Suprapubic skin (tissue), 4 donors: ENCODE data around the gene PACSIN2.

Experiments
- CTCF ChIP-seq, 2 donors: fragments of 200-600 bp in 1 of 2; fragments of 450-650 bp in 1 of 2; sonication (generic) in 1 of 2; IDR thresholded peaks; one replicate each; pipeline ENCODE4 v1.5.1; 2016 to 2019; ENCODE audit warnings: antibody characterized with exemption in 2 of 2, mild to moderate bottlenecking in 1 of 2, moderate library complexity in 1 of 2
- EP300 ChIP-seq: sonication (generic); formaldehyde crosslinking; IDR thresholded peaks from one replicate; pipeline ENCODE4 v1.6.1; 2017; ENCODE audit warnings: antibody characterized with exemption
- POLR2A ChIP-seq, 2 donors: fragments of 450-650 bp; IDR thresholded peaks; one replicate each; pipeline ENCODE4 v1.6.1; 2017; ENCODE audit warnings: antibody characterized with exemption in 2 of 2, mild to moderate bottlenecking in 2 of 2, moderate library complexity in 2 of 2
- POLR2AphosphoS5 ChIP-seq, 3 donors: sonication (generic); formaldehyde crosslinking; IDR thresholded peaks; one replicate each; pipeline ENCODE4 v1.6.1; 2017; ENCODE audit warnings: antibody characterized with exemption in 3 of 3

GRCh38 chr22:42996646-42997365 lies 18.1 kb downstream of the PACSIN2 start:
- TF ChIP-seq CTCF (IDR thresholded peaks at IDR 0.05) (no peak), POLR2AphosphoS5 (IDR thresholded peaks at IDR 0.05) (no peak), POLR2A (IDR thresholded peaks at IDR 0.05) (no peak), EP300 (no peak)
